Cerebellar cortex (tissue), 1 donor: Measurements from ENCODE around the gene TRIO.
A peak's percentile ranks its signal among the peaks of the same experiment; 100 is the strongest.

Experiments
- DNase-seq: peaks from one replicate; pipeline ENCODE4 v3.0.0-alpha.2; 2015; ENCODE audit warnings: low spot score

Gene TRIO

GRCh38 chr5:14507156-14507941 is 364.2 kb downstream of the TRIO start:
- no peak for DNase-seq

- DNase-seq = no peak
Measured at GRCh38 chr5:14508046-14508445, 364.9 kb downstream of the TRIO start.

GRCh38 chr5:14509556-14509955 is 366.4 kb downstream of the TRIO start:
- no peak for DNase-seq

DNA sequence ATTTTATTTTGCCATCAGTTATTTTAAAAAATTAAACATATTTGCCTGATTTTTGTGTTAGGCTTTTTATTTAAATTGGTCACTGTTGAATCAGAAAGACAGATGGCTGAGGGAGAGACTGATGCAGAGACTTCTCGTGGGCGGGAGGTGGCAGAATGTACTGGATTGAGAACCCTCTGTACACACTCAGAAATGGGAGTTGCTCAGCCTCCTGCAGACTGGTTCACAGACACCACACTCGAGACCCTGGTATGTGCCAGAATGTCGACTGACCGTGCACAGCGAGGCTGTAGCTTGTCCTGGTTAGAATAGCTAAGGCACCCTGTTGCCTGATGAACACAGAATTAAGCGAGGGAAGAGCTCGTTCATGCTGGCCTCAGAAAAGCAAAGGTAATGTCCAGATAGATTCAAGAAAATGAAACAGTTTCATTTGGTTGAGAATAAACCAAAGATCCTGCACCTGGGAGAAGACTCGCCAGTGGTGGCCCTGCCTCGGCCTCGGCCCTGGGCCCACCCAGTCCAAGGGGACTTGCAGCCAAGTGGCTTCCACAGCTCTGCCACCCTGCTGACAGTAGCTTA is 367.1 kb downstream of the TRIO start:
- peak; percentile 86 for DNase-seq

GRCh38 chr5:14510880-14511279 is 367.7 kb downstream of the TRIO start:
- DNase-seq = no peak

GRCh38 chr5:14512574-14512973 is 369.4 kb downstream of the TRIO start:
- DNase-seq = no peak

DNA sequence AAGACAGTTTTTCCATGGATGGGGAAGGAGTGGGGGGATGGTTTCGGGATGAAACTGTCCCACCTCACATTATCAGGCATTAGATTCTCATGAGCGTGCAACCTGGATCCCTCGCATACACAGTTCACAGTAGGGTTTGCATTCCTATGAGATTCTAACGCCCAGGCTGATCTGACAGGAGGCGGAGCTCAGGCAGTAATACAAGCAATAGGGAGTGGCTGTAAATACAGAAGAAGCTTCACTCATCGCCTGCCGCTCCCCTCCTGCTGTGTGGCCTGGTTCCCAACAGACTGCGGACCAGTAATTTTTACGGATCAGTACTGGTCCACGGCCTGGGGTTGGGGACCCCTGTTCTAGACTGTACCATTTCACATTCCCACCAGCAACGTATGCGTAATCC is 370.1 kb downstream of the TRIO start:
- DNase-seq = no peak

DNA sequence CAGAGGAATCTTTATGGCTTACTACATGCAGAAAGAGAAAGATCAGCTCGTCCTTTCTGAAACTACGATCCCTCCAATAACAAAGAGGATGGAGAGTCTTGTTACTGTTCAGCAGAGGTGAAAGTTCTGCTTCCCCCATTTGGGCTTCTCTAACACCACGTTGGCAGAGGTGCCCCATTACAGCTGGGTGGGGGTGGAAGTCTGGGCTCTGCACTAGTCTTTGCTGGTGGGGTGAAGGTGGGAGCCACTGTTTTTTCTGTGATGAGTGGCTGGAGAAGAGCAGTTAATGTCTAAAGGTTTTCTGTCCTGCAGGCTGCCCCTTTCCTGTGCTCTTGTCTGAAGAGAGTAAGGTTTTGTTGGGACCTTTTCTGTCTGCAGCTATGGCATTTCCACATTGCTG is 373.8 kb downstream of the TRIO start:
- no peak for DNase-seq

DNA sequence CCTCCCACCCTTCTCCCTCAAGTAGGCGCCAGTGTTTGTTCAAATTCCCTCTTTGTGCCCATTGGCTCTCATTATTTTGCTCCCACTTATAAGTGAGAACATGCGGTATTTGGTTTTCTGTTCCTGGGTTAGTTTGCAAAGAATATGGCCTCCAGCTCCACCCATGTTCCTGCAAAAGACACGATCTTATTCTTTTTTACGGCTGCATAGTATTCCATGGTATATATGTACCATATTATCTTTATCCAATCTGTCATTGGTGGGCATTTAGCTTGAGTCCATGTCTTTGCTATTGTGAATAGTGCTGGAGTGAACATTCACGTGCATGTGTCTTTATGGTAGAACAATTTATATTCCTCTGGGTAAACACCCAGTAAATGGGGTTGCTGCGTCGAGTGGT is 375.5 kb downstream of the TRIO start:
- no peak for DNase-seq

GRCh38 chr5:14521748-14522147 is 378.6 kb downstream of the TRIO start:
- DNase-seq = no peak

DNA sequence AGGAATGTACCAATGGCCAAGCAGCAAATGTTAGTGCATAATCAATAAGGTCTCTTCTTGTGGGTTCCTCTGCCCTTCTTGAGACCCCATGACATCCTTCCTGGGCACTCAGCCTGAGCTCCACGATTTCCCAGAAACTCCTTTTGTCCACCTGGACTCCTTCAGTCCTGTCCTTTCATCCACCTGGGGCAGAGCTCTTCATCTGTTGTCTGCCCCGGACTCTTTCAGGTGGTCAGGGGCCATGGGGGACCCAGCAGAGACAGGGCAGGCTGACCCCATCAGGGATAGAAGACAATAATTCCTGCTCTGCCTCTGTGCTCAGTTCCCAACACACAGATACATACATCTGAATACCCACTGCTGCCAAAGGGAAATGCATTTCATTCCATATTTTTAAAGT is 379.6 kb downstream of the TRIO start:
- no peak for DNase-seq

- DNase-seq = no peak
Measured at GRCh38 chr5:14523243-14524034, 380.3 kb downstream of the TRIO start.

- DNase-seq = no peak
Measured at GRCh38 chr5:14525397-14525796, 382.3 kb downstream of the TRIO start.

DNA sequence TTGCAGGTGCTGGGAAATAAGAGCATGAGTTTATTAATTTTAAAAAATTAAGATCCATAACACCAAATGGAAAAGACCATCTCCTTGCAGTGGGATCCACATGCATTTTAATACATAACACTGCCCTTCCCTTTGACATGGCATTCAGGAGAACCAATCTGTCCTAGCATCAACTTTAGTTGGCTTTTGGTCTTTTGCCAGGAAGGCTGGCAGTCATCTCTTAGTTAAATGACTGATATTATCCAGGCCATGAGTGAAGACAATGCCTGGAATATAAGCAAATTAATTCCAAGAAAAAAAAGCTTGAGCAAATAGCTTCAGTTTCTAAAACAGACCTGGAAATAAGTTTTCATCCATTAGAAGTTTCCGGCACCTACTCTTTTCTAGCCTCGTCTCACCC is 383.4 kb downstream of the TRIO start:
- DNase-seq = no peak

GRCh38 chr5:14528115-14528514 is 385.0 kb downstream of the TRIO start:
- DNase-seq = no peak

DNA sequence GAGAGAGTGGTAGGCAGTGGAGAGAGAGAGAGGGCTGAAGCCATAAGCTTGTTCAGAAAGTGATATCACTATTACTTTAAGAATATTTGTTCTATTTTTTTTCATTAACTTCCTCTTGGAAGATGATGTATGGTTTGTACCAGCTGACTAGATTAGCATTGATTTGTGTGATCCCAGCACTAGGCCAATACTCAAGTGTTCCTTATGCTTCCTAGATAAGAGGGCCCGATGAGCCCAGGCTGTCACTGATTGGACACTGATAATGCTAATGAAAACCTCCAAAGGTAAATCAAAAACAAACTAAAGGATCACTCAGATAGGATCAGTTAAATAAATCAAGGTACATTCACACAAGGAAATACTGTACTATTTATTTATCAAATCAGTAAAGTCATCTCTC is 385.8 kb downstream of the TRIO start:
- DNase-seq = no peak

- DNase-seq = no peak
Measured at GRCh38 chr5:14531668-14532067, 388.5 kb downstream of the TRIO start.

DNA sequence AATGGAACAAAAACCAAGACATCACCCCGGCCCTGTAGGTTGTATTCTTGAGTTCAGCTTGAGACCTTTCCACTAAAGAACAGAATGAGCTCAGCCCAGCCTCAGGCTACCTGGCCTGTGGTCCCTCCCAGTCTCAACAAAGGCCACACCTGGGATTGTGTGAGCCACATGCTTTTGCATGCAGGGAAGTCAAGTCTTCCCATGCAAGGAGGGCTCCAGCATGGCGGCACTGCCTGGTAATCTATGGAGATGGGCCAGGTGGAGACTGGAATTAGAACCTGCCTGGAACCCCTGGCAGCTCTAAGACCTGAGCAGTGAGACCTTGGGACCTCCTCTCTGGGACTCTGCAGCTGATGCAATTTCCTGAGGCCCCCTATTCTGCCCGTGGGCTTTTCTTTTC is 389.0 kb downstream of the TRIO start:
- DNase-seq = no peak

DNA sequence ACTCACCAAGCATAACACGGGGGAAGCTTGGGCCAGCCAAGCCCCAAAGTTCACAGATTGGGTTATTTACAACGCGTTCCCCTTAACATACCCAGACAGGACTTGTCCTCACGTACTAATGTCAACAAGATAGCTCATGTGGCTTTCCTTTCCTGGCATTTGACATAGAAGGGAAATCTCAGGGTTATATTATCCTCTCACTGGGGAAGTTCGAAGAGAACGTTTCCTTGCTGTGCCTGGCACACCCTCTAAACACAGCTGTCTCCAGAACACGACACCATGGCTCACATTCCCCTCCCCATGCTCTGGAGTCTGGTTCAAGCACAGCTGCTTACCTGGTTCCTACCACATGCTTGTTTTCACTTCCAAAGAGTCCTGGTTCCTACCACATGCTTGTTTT is 391.6 kb downstream of the TRIO start:
- no peak for DNase-seq

GRCh38 chr5:14545308-14545707 is 402.2 kb downstream of the TRIO start:
- DNase-seq = no peak

DNA sequence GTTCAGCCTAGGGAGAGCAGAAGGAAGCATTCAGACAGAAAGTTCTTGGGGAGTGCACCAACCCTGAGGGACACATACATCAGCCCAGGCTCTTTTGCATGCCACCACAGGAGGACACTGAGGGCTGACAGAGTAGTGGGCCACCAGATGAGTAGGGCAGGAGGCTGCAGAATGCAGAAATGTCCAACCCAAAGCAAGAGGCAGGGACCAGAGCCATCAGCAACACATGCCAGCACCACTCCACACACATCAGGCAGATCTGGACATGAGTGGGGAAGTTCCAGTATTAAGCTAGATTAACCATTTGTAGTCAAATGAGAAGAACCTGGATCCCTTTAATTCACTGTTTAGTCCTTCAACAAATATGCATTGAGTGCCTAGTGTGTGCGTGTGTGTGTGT is 402.7 kb downstream of the TRIO start:
- no peak for DNase-seq

DNA sequence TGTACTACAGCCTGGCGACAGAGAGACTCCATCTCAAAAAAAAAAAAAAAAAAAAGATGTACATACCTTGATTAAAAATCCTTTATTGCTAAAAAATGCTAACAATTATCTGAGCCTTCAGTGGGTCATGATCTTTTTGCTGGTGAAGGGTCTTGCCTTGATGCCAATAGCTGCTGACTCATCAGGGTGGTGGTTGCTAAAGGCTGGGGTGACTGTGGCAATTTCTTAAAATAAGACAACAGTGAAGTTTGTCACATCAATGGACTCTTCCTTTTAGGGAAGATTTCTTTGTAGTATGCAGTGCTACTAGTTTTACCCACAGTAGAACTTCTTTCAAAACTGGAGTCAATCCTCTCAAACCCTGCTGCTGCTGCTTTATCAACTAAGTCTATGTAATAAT is 404.5 kb downstream of the TRIO start:
- DNase-seq = no peak

GRCh38 chr5:14551211-14551610 is 408.1 kb downstream of the TRIO start:
- DNase-seq = no peak
